ENCODE results near the gene MPV17L. TPM values are rescaled to one million over a fixed set of nuclear protein-coding genes. Genes with fewer than 3 reads are reported as not detected.

Gene MPV17L
- total RNA-seq, 2 donors from 2014 or later: 14.5 to 35.3 TPM

- no peaks in the 10 kb centered on the region for H3K9me3 ChIP-seq
- no peak overlapping the region for H3K27ac ChIP-seq
- DNase-seq: no peak
- intact Hi-C loops (cut with DNase I): no loop called here
- no peaks in the 10 kb centered on the region for H3K27me3 ChIP-seq
- peaks cover 38% of the 10 kb centered on the region for H3K4me1 ChIP-seq
- TF ChIP-seq POLR2A (IDR thresholded peaks at IDR 0.05) (no peak), CTCF (IDR thresholded peaks at IDR 0.05) (no peak)
- H3K36me3 ChIP-seq (replicated peaks in 1 of 2; ENCODE audit: insufficient read depth in 1 of 2, low read depth in 2 of 2): no peaks in the 10 kb centered on the region
- no peak overlapping the region for H3K4me3 ChIP-seq
- no peak for ATAC-seq
- WGBS, 2 donors: 95 to 99% methylated on average over 4 of the region's 4 CpGs
Observed at GRCh38 chr16:15443753-15444152, 48.2 kb downstream of the MPV17L start.

GRCh38 chr16:15444264-15444663, 48.7 kb downstream of the MPV17L start:
- peaks cover 36% of the 10 kb centered on the region for H3K4me1 ChIP-seq
- H3K36me3 ChIP-seq (replicated peaks in 1 of 2; ENCODE audit: insufficient read depth in 1 of 2, low read depth in 2 of 2): no peaks in the 10 kb centered on the region
- no peaks in the 10 kb centered on the region for H3K9me3 ChIP-seq
- ATAC-seq: no peak
- 97 to 98% methylated on average over 3 of the region's 3 CpGs for WGBS, 2 donors
- no peak for DNase-seq
- H3K27me3 ChIP-seq: no peaks in the 10 kb centered on the region
- H3K4me3 ChIP-seq: no peak overlapping the region
- no peak for TF ChIP-seq CTCF (IDR thresholded peaks at IDR 0.05)
- no peak for TF ChIP-seq POLR2A (IDR thresholded peaks at IDR 0.05)
- intact Hi-C loops (cut with DNase I): no loop called here
- no peak overlapping the region for H3K27ac ChIP-seq

DNA sequence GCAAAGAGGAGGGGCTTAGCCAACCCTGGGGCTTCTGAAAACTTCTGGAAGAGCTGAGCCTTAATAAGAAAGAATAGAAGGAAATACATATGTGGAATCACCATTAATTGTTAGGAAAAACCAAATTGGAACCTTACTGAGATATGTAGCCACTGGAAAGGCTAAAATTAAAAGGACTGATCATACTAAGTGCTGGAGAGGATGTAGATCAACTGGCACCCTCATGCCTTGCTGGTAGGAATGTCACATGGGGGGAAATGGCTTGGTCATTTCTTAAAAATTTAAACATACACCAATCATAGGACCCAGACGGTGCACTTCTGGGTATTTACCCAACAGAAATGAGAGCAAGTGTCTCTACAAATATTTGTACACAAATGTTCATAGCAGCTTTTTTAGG, 49.9 kb downstream of the MPV17L start:
- no peaks in the 10 kb centered on the region for H3K9me3 ChIP-seq
- no peaks in the 10 kb centered on the region for H3K27me3 ChIP-seq
- TF ChIP-seq CTCF (IDR thresholded peaks at IDR 0.05) (no peak), POLR2A (IDR thresholded peaks at IDR 0.05) (no peak)
- H3K4me3 ChIP-seq: no peak overlapping the region
- intact Hi-C loops (cut with DNase I): no loop called here
- H3K4me1 ChIP-seq: peaks cover 25% of the 10 kb centered on the region
- ATAC-seq (no peak), DNase-seq (no peak)
- 94% methylated on average over 1 of the region's 1 CpG for WGBS, 2 donors
- H3K36me3 ChIP-seq (replicated peaks in 1 of 2; ENCODE audit: insufficient read depth in 1 of 2, low read depth in 2 of 2): no peaks in the 10 kb centered on the region
- no peak overlapping the region for H3K27ac ChIP-seq

GRCh38 chr16:15446901-15447300, 51.3 kb downstream of the MPV17L start:
- WGBS, 2 donors: 92 to 96% methylated on average over 5 of the region's 5 CpGs
- no peaks in the 10 kb centered on the region for H3K36me3 ChIP-seq (replicated peaks in 1 of 2; ENCODE audit: insufficient read depth in 1 of 2, low read depth in 2 of 2)
- H3K4me1 ChIP-seq: peaks cover 10% of the 10 kb centered on the region
- H3K9me3 ChIP-seq: no peaks in the 10 kb centered on the region
- no peak overlapping the region for H3K4me3 ChIP-seq
- DNase-seq (no peak), ATAC-seq (no peak)
- intact Hi-C loops (cut with DNase I): no loop called here
- TF ChIP-seq CTCF (IDR thresholded peaks at IDR 0.05) (no peak), POLR2A (IDR thresholded peaks at IDR 0.05) (no peak)
- no peak overlapping the region for H3K27ac ChIP-seq
- H3K27me3 ChIP-seq: no peaks in the 10 kb centered on the region

DNA sequence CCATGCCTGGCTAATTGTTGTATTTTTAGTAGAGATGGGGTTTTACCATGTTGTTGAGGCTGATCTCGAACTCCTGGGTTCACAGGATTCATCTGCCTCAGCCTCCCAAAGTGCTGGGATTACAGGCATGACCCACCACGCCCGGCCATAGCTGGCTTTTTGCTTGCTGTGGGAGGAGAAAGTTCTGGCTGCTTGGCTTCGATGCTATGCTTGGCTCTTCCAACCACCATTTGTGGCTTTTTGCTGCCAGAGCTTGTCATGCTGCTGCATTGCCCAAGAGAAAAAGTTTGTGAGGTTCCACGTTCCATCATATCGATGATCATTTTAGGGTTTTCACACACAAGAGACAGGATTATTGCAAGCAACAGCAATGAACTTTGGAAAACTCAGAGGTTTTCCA, 55.1 kb downstream of the MPV17L start:
- WGBS, 2 donors: 87 to 89% methylated on average over 4 to 6 of the region's 6 CpGs
- Histone ChIP-seq H3K27me3 (no peaks in the 10 kb centered on the region), H3K4me3 (no peak overlapping the region), H3K4me1 (peaks cover 14% of the 10 kb centered on the region), H3K9me3 (no peaks in the 10 kb centered on the region), H3K36me3 (replicated peaks in 1 of 2; ENCODE audit: insufficient read depth in 1 of 2, low read depth in 2 of 2) (no peaks in the 10 kb centered on the region), H3K27ac (no peak overlapping the region)
- ATAC-seq: no peak
- DNase-seq: no peak
- intact Hi-C loops (cut with DNase I): no loop called here
- TF ChIP-seq CTCF (IDR thresholded peaks at IDR 0.05) (no peak), POLR2A (IDR thresholded peaks at IDR 0.05) (no peak)

Data from body of pancreas (tissue), 4 donors.